ENCODE measurements around the gene TMUB2.

DNA sequence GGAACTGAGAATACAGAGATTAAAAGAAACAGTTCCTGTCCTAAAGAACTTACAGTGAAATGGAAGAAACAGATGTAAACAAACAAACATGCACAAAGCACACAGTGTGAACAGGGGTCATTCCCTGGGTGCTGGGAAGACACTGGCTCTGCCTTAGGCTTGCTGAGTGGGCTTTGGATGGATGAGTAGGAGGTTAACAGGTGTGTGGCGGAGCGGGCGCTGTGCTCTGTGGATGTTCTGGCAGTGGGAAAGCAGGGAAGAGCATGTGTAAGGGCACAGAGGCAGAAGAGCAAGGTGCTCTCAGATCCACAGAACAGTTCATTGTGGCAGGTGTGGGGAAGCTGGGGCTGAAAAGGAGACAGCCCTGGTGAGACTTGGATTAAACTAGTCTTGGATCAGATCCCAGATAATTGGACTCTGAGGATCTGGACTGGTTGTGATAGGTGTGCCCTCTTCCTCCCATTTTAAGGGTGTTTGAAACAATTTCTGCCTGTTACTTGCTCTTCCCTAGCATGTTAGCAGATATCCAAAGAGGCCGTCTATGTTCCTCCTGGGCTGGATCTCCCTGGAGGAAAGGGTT is 36.9 kb upstream of the TMUB2 start:
- TF ChIP-seq RAD21 (conservative IDR thresholded peaks at IDR 0.05): no peak
- TF ChIP-seq CTCF (IDR thresholded peaks at IDR 0.05; ENCODE audit: poor library complexity, severe bottlenecking): no peak
- TF ChIP-seq, protein P1, sequence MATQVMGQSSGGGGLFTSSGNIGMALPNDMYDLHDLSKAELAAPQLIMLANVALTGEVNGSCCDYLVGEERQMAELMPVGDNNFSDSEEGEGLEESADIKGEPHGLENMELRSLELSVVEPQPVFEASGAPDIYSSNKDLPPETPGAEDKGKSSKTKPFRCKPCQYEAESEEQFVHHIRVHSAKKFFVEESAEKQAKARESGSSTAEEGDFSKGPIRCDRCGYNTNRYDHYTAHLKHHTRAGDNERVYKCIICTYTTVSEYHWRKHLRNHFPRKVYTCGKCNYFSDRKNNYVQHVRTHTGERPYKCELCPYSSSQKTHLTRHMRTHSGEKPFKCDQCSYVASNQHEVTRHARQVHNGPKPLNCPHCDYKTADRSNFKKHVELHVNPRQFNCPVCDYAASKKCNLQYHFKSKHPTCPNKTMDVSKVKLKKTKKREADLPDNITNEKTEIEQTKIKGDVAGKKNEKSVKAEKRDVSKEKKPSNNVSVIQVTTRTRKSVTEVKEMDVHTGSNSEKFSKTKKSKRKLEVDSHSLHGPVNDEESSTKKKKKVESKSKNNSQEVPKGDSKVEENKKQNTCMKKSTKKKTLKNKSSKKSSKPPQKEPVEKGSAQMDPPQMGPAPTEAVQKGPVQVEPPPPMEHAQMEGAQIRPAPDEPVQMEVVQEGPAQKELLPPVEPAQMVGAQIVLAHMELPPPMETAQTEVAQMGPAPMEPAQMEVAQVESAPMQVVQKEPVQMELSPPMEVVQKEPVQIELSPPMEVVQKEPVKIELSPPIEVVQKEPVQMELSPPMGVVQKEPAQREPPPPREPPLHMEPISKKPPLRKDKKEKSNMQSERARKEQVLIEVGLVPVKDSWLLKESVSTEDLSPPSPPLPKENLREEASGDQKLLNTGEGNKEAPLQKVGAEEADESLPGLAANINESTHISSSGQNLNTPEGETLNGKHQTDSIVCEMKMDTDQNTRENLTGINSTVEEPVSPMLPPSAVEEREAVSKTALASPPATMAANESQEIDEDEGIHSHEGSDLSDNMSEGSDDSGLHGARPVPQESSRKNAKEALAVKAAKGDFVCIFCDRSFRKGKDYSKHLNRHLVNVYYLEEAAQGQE (IDR thresholded peaks at IDR 0.05; ENCODE audit: borderline replicate concordance): no peak
